GM23248 (cell line): Measurements from ENCODE around the gene AFF3. TPM values are rescaled to one million over a fixed set of nuclear protein-coding genes. Genes with fewer than 3 reads are reported as not detected.

Experiments used
- DNase-seq: peaks from one replicate; pipeline ENCODE4 v3.0.0-alpha.2; 2015
- H2AFZ ChIP-seq: fragments of 200-600 bp; sonication (generic); 2 replicates; pipeline ENCODE4 v1.6.1; 2016; ENCODE audit warnings: antibody characterized with exemption
- H3F3A ChIP-seq: fragments of 200-600 bp; sonication (generic); 2 replicates; pipeline ENCODE4 v1.6.1; 2016; ENCODE audit warnings: mild to moderate bottlenecking, antibody characterized with exemption, mixed run types; ENCODE audit not compliant: insufficient read depth
- H3K27ac ChIP-seq: fragments of 200-600 bp; sonication (generic); 2 replicates; pipeline ENCODE4 v1.5.1; 2016; ENCODE audit warnings: mild to moderate bottlenecking
- H3K27me3 ChIP-seq: fragments of 200-600 bp; sonication (generic); replicated peaks from 2 replicates; pipeline ENCODE4 v1.6.1; 2016; ENCODE audit warnings: mild to moderate bottlenecking; ENCODE audit not compliant: insufficient read depth
- H3K36me3 ChIP-seq: fragments of 200-600 bp; sonication (generic); 2 replicates; pipeline ENCODE4 v1.6.1; 2016; ENCODE audit warnings: low read depth, mild to moderate bottlenecking
- H3K4me1 ChIP-seq: fragments of 200-600 bp; sonication (generic); 2 replicates; pipeline ENCODE4 v1.6.1; 2016; ENCODE audit warnings: mild to moderate bottlenecking; ENCODE audit not compliant: insufficient read depth
- H3K4me2 ChIP-seq: fragments of 200-600 bp; sonication (generic); one replicate; pipeline ENCODE4 v1.6.1; 2016; ENCODE audit warnings: mild to moderate bottlenecking; ENCODE audit not compliant: unreplicated experiment
- H3K4me3 ChIP-seq: fragments of 200-600 bp; sonication (generic); 2 replicates; pipeline ENCODE4 v1.5.1; 2016; ENCODE audit warnings: mild to moderate bottlenecking
- H3K79me2 ChIP-seq: fragments of 200-600 bp; sonication (generic); 2 replicates; pipeline ENCODE4 v1.6.1; 2016; ENCODE audit warnings: mild to moderate bottlenecking; ENCODE audit not compliant: insufficient read depth
- H3K9ac ChIP-seq: fragments of 200-600 bp; sonication (generic); 2 replicates; pipeline ENCODE4 v1.6.1; 2016; ENCODE audit warnings: mild to moderate bottlenecking
- H3K9me2 ChIP-seq: fragments of 200-600 bp; sonication (generic); 2 replicates; pipeline ENCODE4 v1.6.1; 2016; ENCODE audit warnings: mixed run types, mild to moderate bottlenecking, moderate library complexity; ENCODE audit not compliant: insufficient read depth
- H3K9me3 ChIP-seq: fragments of 200-600 bp; sonication (generic); one replicate; pipeline ENCODE4 v1.6.1; 2017; ENCODE audit warnings: low read depth
- H4K20me1 ChIP-seq: fragments of 200-600 bp; sonication (generic); 2 replicates; pipeline ENCODE4 v1.6.0; 2016; ENCODE audit not compliant: insufficient read depth
- EZH2 ChIP-seq: fragments of 200-600 bp; sonication (generic); IDR thresholded peaks from 2 replicates; pipeline ENCODE4 v1.6.1; 2018; ENCODE audit warnings: antibody characterized with exemption, mild to moderate bottlenecking; ENCODE audit not compliant: insufficient read depth, poor library complexity, severe bottlenecking
- EZH2phosphoT487 ChIP-seq: fragments of 200-600 bp; sonication (generic); IDR thresholded peaks from 2 replicates; pipeline ENCODE4 v1.6.1; 2018; ENCODE audit warnings: antibody characterized with exemption, moderate library complexity, mild to moderate bottlenecking, low read depth; ENCODE audit not compliant: insufficient read depth
- WGBS, 2 experiments: methylation state at CpG; one replicate each; pipeline ENCODE4 v1.1.6; 2015 to 2017; ENCODE audit warnings: low lambda C conversion rate in 2 of 2, low coverage in 1 of 2; ENCODE audit errors: missing lambda C conversion rate in 2 of 2; 5-methylcytosine and 5-hydroxymethylcytosine counted together
- in situ Hi-C: fragments of 300-500 bp; cut with MboI; formaldehyde crosslinking; loops from 2 replicates; pipeline ENCODE4 v1.15.0; 2020
- polyA plus RNA-seq: library from polyadenylated mRNA; unstranded; fragments of >200 nt; fragmentation: Nextera tagmentation; extraction: Ambion mirVana; gene quantifications from 2 replicates; pipeline ENCODE4 v1.2.1, GENCODE V29; 2016
- total RNA-seq: library from RNA; depleted of rRNA; stranded (reverse); fragments of >200 nt; shearing (Covaris generic); gene quantifications from 2 replicates; pipeline ENCODE4 v1.2.3, GENCODE V29; 2014; rRNA removed

Gene AFF3
- total RNA-seq = 0.76 and 0.86 TPM in 2 replicates
- 0.56 and 0.75 TPM in 2 replicates for polyA plus RNA-seq

GRCh38 chr2:100142393-100142792 is at the start of gene AFF3:
Gene AFF3 (minus strand): TSS chr2:100142590. CDS start chr2:100104454, 38,136 bp downstream.
- 76% methylated on average over 11 of the region's 11 CpGs for WGBS, 2 experiments
- H3K27ac ChIP-seq = no peak within 1 kb of the TSS
- H3K4me3 ChIP-seq = no peak within 1 kb of the TSS
- no peaks in the 10 kb centered on the region for H3K9me3 ChIP-seq
- no peak within 1 kb of the TSS for H3K9ac ChIP-seq
- no peak for DNase-seq
- no peaks in the 10 kb centered on the region for H3K36me3 ChIP-seq
- no peaks in the 10 kb centered on the region for H3K79me2 ChIP-seq
- peaks cover 6% of the 10 kb centered on the region; the same call in 1 of the 2 replicates for H3K27me3 ChIP-seq
- no peaks in the 10 kb centered on the region for H4K20me1 ChIP-seq
- no peak within 1 kb of the TSS for H3K4me2 ChIP-seq
- H3K9me2 ChIP-seq = no peaks in the 10 kb centered on the region
- in situ Hi-C loops = no loop called here
- H3F3A ChIP-seq = no peaks in the 10 kb centered on the region
- TF ChIP-seq EZH2phosphoT487 = no peak
- TF ChIP-seq EZH2 = no peak
- H2AFZ ChIP-seq = no peak within 1 kb of the TSS
- H3K4me1 ChIP-seq = no peaks in the 10 kb centered on the region

GRCh38 chr2:100189387-100189786 is 47.0 kb upstream of the AFF3 start:
- DNase-seq = no peak
- Histone ChIP-seq H3K36me3 (no peaks in the 10 kb centered on the region), H3K9me3 (no peaks in the 10 kb centered on the region), H3F3A (no peaks in the 10 kb centered on the region), H4K20me1 (no peaks in the 10 kb centered on the region), H3K9me2 (no peaks in the 10 kb centered on the region), H3K9ac (no peak overlapping the region), H3K4me3 (no peak overlapping the region), H3K79me2 (no peaks in the 10 kb centered on the region), H3K27ac (no peak overlapping the region), H3K27me3 (peaks cover 3% of the 10 kb centered on the region; the same call in 1 of the 2 replicates), H2AFZ (no peak overlapping the region), H3K4me1 (no peaks in the 10 kb centered on the region), H3K4me2 (no peak overlapping the region)
- TF ChIP-seq EZH2phosphoT487 = no peak
- no peak for TF ChIP-seq EZH2
- in situ Hi-C loops = no loop called here
- 85 to 91% methylated on average over 6 of the region's 6 CpGs for WGBS, 2 experiments

GRCh38 chr2:100188326-100188725 is 45.9 kb upstream of the AFF3 start:
- Histone ChIP-seq H3K27me3 (no peaks in the 10 kb centered on the region), H3K79me2 (no peaks in the 10 kb centered on the region), H3K9me3 (no peaks in the 10 kb centered on the region), H3K4me2 (no peak overlapping the region), H3K4me3 (no peak overlapping the region), H3K27ac (no peak overlapping the region), H3K36me3 (no peaks in the 10 kb centered on the region), H4K20me1 (no peaks in the 10 kb centered on the region), H3F3A (no peaks in the 10 kb centered on the region), H3K4me1 (no peaks in the 10 kb centered on the region), H3K9ac (no peak overlapping the region), H2AFZ (no peak overlapping the region), H3K9me2 (no peaks in the 10 kb centered on the region)
- DNase-seq = no peak
- 65 to 84% methylated on average over 2 of the region's 2 CpGs for WGBS, 2 experiments
- TF ChIP-seq EZH2 (no peak), EZH2phosphoT487 (no peak)
- in situ Hi-C loops = no loop called here

- in situ Hi-C loops = no loop called here
Observed at GRCh38 chr2:100186126-100186525, 43.7 kb upstream of the AFF3 start.

GRCh38 chr2:100185516-100185915 is 43.1 kb upstream of the AFF3 start:
- Histone ChIP-seq H3K79me2 (no peaks in the 10 kb centered on the region), H3K9me3 (no peaks in the 10 kb centered on the region), H3K9me2 (no peaks in the 10 kb centered on the region), H3K27me3 (no peaks in the 10 kb centered on the region), H3K27ac (no peak overlapping the region), H3K4me2 (no peak overlapping the region), H3K4me3 (no peak overlapping the region), H3K4me1 (no peaks in the 10 kb centered on the region), H3K9ac (no peak overlapping the region), H3F3A (no peaks in the 10 kb centered on the region), H2AFZ (no peak overlapping the region), H3K36me3 (no peaks in the 10 kb centered on the region), H4K20me1 (no peaks in the 10 kb centered on the region)
- TF ChIP-seq EZH2phosphoT487 (no peak), EZH2 (no peak)
- DNase-seq = no peak
- in situ Hi-C loops = no loop called here
- 84 to 85% methylated on average over 5 of the region's 5 CpGs for WGBS, 2 experiments

More at GRCh38 chr2:100186126-100186525, 43.7 kb upstream of the AFF3 start:
- Histone ChIP-seq H2AFZ (no peak overlapping the region), H3K9me2 (no peaks in the 10 kb centered on the region), H3K4me3 (no peak overlapping the region), H3K79me2 (no peaks in the 10 kb centered on the region), H3K4me2 (no peak overlapping the region), H3K27me3 (no peaks in the 10 kb centered on the region), H4K20me1 (no peaks in the 10 kb centered on the region), H3K4me1 (no peaks in the 10 kb centered on the region), H3K36me3 (no peaks in the 10 kb centered on the region), H3F3A (no peaks in the 10 kb centered on the region), H3K27ac (no peak overlapping the region), H3K9ac (no peak overlapping the region), H3K9me3 (no peaks in the 10 kb centered on the region)
- no peak for DNase-seq
- TF ChIP-seq EZH2 (no peak), EZH2phosphoT487 (no peak)
- WGBS, 2 experiments = 78 to 91% methylated on average over 8 of the region's 8 CpGs
